Stimulated activated CD4-positive, alpha-beta T cell treated with anti-CD3 and anti-CD28 coated beads, Interleukin-4, amount 100 ng/mL, for 1 hour (primary cell): ENCODE data around the gene ORM1.
A peak's percentile ranks its signal among the peaks of the same experiment; 100 is the strongest.

ENCODE experiments used
- DNase-seq: peaks from one replicate; pipeline ENCODE4 v3.0.0-alpha.2; 2020

Gene ORM1

GRCh38 chr9:114287763-114288192, 35.1 kb upstream of the ORM1 start:
- no peak for DNase-seq

GRCh38 chr9:114288193-114289091, 34.5 kb upstream of the ORM1 start:
- DNase-seq: no peak

- DNase-seq: no peak
Observed at GRCh38 chr9:114289106-114289505, 33.8 kb upstream of the ORM1 start.

GRCh38 chr9:114289571-114290481, 33.1 kb upstream of the ORM1 start:
- DNase-seq: no peak

GRCh38 chr9:114290561-114290986, 32.3 kb upstream of the ORM1 start:
- DNase-seq: no peak

- DNase-seq: peak; percentile 72
Observed at GRCh38 chr9:114291064-114291474, 31.8 kb upstream of the ORM1 start.

GRCh38 chr9:114291886-114292590, 30.9 kb upstream of the ORM1 start:
- no peak for DNase-seq

GRCh38 chr9:114294664-114295063, 28.2 kb upstream of the ORM1 start:
- no peak for DNase-seq

GRCh38 chr9:114296338-114296737, 26.6 kb upstream of the ORM1 start:
- no peak for DNase-seq

GRCh38 chr9:114299286-114300152, 23.4 kb upstream of the ORM1 start:
- no peak for DNase-seq

GRCh38 chr9:114300153-114300845, 22.6 kb upstream of the ORM1 start:
- no peak for DNase-seq

GRCh38 chr9:114300846-114301797, 21.8 kb upstream of the ORM1 start:
- no peak for DNase-seq

- DNase-seq: no peak
Observed at GRCh38 chr9:114301798-114302565, 20.9 kb upstream of the ORM1 start.

- DNase-seq: no peak
Observed at GRCh38 chr9:114302727-114303126, 20.2 kb upstream of the ORM1 start.

- no peak for DNase-seq
Observed at GRCh38 chr9:114303571-114303970, 19.3 kb upstream of the ORM1 start.

GRCh38 chr9:114303977-114304376, 18.9 kb upstream of the ORM1 start:
- no peak for DNase-seq

GRCh38 chr9:114304416-114305188, 18.3 kb upstream of the ORM1 start:
- DNase-seq: no peak

GRCh38 chr9:114307899-114308267, 15.0 kb upstream of the ORM1 start:
- no peak for DNase-seq
